Bronchial epithelial cell (primary cell): ENCODE results near the gene IGF1R. TPM values are rescaled to one million over a fixed set of nuclear protein-coding genes. Genes with fewer than 3 reads are reported as not detected.

Experiments
- DNase-seq: peaks from one replicate; pipeline ENCODE4 v3.0.0-alpha.2; 2010; ENCODE audit warnings: low read depth
- FAIRE-seq: peaks from 2 replicates; lab custom pipeline; 2011; peaks lifted over from hg19 to GRCh38; lab: Jason Lieb, UNC
- H3K27me3 ChIP-seq: 2 replicates; pipeline ENCODE4 v1.5.1; 2011; ENCODE audit warnings: low read length; ENCODE audit not compliant: control insufficient read depth, insufficient read depth
- H3K36me3 ChIP-seq: 2 replicates; pipeline ENCODE4 v1.5.1; 2011; ENCODE audit warnings: low read length; ENCODE audit not compliant: control insufficient read depth, insufficient read depth
- H3K4me3 ChIP-seq: 2 replicates; pipeline ENCODE4 v1.5.1; 2011; ENCODE audit warnings: mild to moderate bottlenecking, low read depth, low read length, control low read depth
- total RNA-seq: library from RNA; depleted of rRNA; stranded (reverse); fragments of >200 nt; gene quantifications from 2 replicates; pipeline ENCODE4 v1.2.1, GENCODE V29; 2014
- TF ChIP-seq, protein P1 (sequence below): IDR thresholded peaks from 2 replicates; pipeline ENCODE4 v1.5.1; 2011; ENCODE audit warnings: mild to moderate bottlenecking, moderate library complexity, low read length, control low read depth, inconsistent platforms; ENCODE audit not compliant: insufficient read depth, severe bottlenecking

The IGF1R gene
- total RNA-seq, 1 donor from 2014 or later, result 39.5 TPM

DNA sequence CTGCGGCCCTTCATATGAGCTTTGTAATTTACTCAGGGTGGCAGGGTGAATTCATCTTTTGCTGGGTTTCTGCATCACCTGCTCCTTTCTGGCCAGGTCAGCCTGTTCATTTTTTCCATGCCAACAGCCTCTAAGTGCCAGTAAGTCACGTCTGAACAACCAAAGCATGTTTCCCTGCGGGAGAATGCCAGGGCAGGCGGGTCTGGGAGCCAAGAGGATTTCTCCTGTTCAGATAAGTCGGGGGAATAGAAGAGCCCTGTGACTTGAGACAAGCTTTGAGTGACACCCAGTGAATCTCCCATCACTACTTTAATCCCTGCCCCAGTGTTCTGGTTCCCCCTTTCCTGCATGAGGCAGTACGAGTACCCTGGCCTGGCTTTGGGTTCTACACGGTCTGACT lies 206.2 kb downstream of the IGF1R start:
- TF ChIP-seq, protein P1, sequence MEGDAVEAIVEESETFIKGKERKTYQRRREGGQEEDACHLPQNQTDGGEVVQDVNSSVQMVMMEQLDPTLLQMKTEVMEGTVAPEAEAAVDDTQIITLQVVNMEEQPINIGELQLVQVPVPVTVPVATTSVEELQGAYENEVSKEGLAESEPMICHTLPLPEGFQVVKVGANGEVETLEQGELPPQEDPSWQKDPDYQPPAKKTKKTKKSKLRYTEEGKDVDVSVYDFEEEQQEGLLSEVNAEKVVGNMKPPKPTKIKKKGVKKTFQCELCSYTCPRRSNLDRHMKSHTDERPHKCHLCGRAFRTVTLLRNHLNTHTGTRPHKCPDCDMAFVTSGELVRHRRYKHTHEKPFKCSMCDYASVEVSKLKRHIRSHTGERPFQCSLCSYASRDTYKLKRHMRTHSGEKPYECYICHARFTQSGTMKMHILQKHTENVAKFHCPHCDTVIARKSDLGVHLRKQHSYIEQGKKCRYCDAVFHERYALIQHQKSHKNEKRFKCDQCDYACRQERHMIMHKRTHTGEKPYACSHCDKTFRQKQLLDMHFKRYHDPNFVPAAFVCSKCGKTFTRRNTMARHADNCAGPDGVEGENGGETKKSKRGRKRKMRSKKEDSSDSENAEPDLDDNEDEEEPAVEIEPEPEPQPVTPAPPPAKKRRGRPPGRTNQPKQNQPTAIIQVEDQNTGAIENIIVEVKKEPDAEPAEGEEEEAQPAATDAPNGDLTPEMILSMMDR, result no peak
- FAIRE-seq (no peak), DNase-seq (no peak)
- H3K27me3 ChIP-seq, result no peaks in the 10 kb centered on the region
- no peak overlapping the region for H3K4me3 ChIP-seq
- H3K36me3 ChIP-seq, result no peaks in the 10 kb centered on the region

DNA sequence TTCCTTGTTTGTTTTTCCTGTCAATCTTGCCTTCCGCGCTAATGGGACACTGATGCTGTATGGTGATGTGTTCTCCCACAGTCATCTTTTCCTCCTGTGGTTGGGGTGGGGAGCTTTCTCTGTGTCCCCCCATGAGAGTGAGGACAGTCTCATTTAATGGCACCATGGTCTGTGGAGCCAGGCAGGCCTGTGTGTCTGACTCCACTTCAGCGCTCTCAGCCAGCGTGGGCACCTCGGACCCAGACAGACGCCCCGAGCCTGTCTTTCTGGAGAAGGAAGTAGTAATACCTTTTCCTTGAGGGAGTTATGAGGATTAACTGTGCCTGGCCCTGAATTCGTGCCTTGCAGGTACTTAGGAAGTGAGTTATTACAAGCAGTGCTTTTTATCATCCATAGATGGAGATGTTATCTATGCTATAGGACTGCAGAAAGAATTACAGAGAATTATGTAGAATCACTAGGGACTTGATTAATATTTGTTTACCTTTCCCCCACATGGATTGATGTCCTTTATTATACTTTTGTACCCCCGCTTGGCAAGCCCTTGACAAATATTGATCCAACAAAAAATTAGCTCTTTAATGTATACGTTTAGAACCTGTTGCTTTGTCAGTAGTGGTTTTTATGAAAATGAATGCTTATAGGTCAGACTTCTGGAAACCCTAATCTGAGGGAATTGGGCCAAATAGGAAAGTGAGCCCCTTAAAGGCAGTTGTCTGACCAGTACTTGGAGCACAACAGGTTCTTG lies 206.9 kb downstream of the IGF1R start:
- no peaks in the 10 kb centered on the region for H3K27me3 ChIP-seq
- FAIRE-seq, result no peak
- no peak for DNase-seq
- no peak overlapping the region for H3K4me3 ChIP-seq
- H3K36me3 ChIP-seq, result no peaks in the 10 kb centered on the region
- TF ChIP-seq, protein P1, result peak; percentile 8

DNA sequence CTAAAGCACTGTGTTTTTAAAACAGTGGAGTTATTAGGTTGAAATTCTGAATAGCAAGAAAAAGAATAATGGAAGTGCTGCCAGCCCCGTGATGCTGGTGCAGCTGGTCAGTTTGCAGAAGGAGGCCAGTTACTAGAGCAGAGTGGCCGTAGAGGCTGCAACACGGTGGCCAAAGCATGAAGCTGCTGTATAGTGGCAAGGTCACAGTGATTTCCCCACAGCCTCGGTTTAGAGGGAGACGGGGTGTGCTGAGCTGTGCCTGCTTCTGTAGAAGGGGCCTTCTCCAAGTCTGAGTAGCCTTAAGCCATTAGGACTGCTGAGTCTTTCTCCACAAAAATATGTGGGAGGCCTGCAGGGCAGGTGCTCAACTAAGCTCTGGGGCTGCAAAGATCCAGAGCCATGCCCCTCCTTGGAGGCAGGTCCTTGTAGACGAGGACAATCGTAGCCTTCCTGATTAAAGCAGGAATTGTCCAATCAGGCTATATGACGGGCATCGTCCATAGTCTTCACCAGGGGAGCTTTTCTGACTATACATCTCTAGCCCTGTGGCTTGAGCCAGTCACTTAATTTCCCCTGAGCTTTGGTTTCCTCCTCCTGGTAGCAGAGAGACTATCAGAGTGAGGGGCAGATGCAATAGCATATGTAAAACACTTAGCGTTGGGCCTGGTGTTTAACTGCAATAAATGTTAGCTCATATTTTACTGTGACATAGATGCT lies 207.6 kb downstream of the IGF1R start:
- TF ChIP-seq, protein P1, result no peak
- Histone ChIP-seq H3K4me3 (no peak overlapping the region), H3K36me3 (no peaks in the 10 kb centered on the region), H3K27me3 (no peaks in the 10 kb centered on the region)
- FAIRE-seq, result no peak
- no peak for DNase-seq

DNA sequence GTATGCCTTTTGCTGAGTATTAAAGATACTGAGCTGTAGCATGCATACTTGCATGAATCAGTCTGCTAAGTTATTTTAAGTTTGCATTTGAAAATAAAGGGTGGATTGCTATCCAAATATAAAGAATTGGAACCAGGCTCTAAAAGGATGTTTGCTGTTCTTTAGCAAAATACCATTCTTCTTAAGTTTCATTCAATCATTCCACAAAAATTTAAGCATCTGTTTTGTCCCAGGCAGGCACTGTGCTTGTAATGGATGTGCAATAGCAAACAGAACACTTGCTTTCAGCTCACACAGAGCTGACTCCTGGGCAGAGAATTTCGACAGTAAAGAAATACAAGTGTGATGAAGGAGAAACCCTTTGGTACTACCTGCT lies 208.2 kb downstream of the IGF1R start:
- no peak for FAIRE-seq

DNA sequence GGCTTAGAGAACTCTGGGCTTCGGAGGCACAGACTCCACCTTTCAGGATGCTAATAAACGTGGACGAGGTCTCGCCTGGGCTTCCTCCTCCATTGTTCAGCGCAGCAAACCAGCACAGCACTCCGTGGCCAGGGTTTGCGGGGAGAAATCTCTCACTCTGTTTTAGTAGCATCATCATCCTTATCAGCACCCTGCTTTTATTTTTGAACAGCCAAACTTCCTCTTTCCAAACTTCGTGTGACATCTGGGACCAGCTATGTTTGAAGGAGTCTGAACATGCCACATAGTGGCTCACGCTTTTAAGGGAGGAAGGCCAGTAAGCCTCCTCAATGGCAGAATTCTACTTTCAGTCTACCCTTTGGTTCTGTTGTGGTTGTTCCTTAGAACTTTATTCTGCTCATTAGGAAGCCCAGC lies 210.3 kb downstream of the IGF1R start:
- Histone ChIP-seq H3K4me3 (no peak overlapping the region), H3K27me3 (no peaks in the 10 kb centered on the region), H3K36me3 (no peaks in the 10 kb centered on the region)
- TF ChIP-seq, protein P1, result no peak
- FAIRE-seq (no peak), DNase-seq (peak; percentile 53)

More for the DNA sequence above, 208.2 kb downstream of the IGF1R start:
- DNase-seq, result peak; percentile 70
- no peaks in the 10 kb centered on the region for H3K36me3 ChIP-seq
- no peaks in the 10 kb centered on the region for H3K27me3 ChIP-seq
- TF ChIP-seq, protein P1, result no peak
- no peak overlapping the region for H3K4me3 ChIP-seq
